HL-60/S4 (cell line): ENCODE measurements around the gene RBM8A.

Source experiments
- in situ Hi-C: fragments of 300-500 bp; cut with MboI; formaldehyde crosslinking; loops from 2 replicates; pipeline ENCODE4 v1.14.3; 2022; ENCODE audit warnings: low sequenced_read_pairs

The RBM8A gene

GRCh38 chr1:145886816-145887215 lies 40.5 kb downstream of the RBM8A start:
- in situ Hi-C loops, result no loop called here

GRCh38 chr1:145886390-145886789 lies 40.9 kb downstream of the RBM8A start:
- in situ Hi-C loops, result no loop called here

GRCh38 chr1:145885738-145886287 lies 41.5 kb downstream of the RBM8A start, which contains the start of gene ANKRD35:
Gene ANKRD35, minus strand, starts transcription at chr1:145885866. Its CDS starts 108 bp downstream, at chr1:145885758.
- in situ Hi-C loops, result no loop called here

GRCh38 chr1:145884675-145885074 lies 42.6 kb downstream of the RBM8A start:
- in situ Hi-C loops, result no loop called here

GRCh38 chr1:145879775-145880174 lies 47.5 kb downstream of the RBM8A start:
- in situ Hi-C loops, result no loop called here

GRCh38 chr1:145878724-145879123 lies 48.6 kb downstream of the RBM8A start:
- in situ Hi-C loops, result no loop called here

GRCh38 chr1:145877923-145878486 lies 49.3 kb downstream of the RBM8A start:
- in situ Hi-C loops, result no loop called here

- in situ Hi-C loops, result no loop called here
Observed at GRCh38 chr1:145874646-145875045, 52.6 kb downstream of the RBM8A start.

GRCh38 chr1:145871994-145872924 lies 55.0 kb downstream of the RBM8A start:
- in situ Hi-C loops, result no loop called here
